Measurements from ENCODE around the gene DDX47. TPM values are rescaled to one million over a fixed set of nuclear protein-coding genes. Genes with fewer than 3 reads are reported as not detected.
"Not testable (repeated sequence)": the region's sequence is repeated elsewhere in the genome, so short reads cannot be mapped to it uniquely, and the experiment has no call there.

Gene DDX47
- total RNA-seq, 2 donors from 2014 or later, result 36.1 to 45.0 TPM

- Histone ChIP-seq H3K4me1 (peaks cover 20% of the 10 kb centered on the region), H3K4me3 (no peak overlapping the region), H3K9ac (ENCODE audit: low read depth in 2 of 2, low read length in 2 of 2) (no peak overlapping the region), H3K27ac (no peak overlapping the region), H3K9me3 (no peaks in the 10 kb centered on the region), H3K36me3 (peaks cover 10% of the 10 kb centered on the region), H3K27me3 (no peaks in the 10 kb centered on the region)
- DNase-seq, result no peak
- no peak for TF ChIP-seq CTCF (IDR thresholded peaks at IDR 0.05)
- intact Hi-C loops (cut with DNase I), result no loop called here
These were observed 5.6 kb downstream of the DDX47 start for GRCh38 chr12:12818701-12819100.

- intact Hi-C loops (cut with DNase I), result no loop called here
- H3K4me1 ChIP-seq, result peaks cover 15% of the 10 kb centered on the region
- no peak overlapping the region for H3K27ac ChIP-seq
- no peak for TF ChIP-seq CTCF (IDR thresholded peaks at IDR 0.05)
- no peaks in the 10 kb centered on the region for H3K27me3 ChIP-seq
- no peak overlapping the region for H3K4me3 ChIP-seq
- H3K9ac ChIP-seq (ENCODE audit: low read depth in 2 of 2, low read length in 2 of 2), result no peak overlapping the region
- no peaks in the 10 kb centered on the region for H3K9me3 ChIP-seq
- DNase-seq, result no peak
- peaks cover 15% of the 10 kb centered on the region for H3K36me3 ChIP-seq
These were observed 6.1 kb downstream of the DDX47 start for GRCh38 chr12:12819221-12819620.

GRCh38 chr12:12819752-12820311 is 6.7 kb downstream of the DDX47 start:
- Histone ChIP-seq H3K9ac (ENCODE audit: low read depth in 2 of 2, low read length in 2 of 2) (no peak overlapping the region), H3K27ac (no peak overlapping the region), H3K4me3 (no peak overlapping the region), H3K4me1 (peaks cover 9% of the 10 kb centered on the region), H3K9me3 (no peaks in the 10 kb centered on the region), H3K36me3 (peaks cover 21% of the 10 kb centered on the region), H3K27me3 (no peaks in the 10 kb centered on the region)
- no peak for TF ChIP-seq CTCF (IDR thresholded peaks at IDR 0.05)
- no peak for DNase-seq
- intact Hi-C loops (cut with DNase I), result no loop called here

GRCh38 chr12:12820376-12820775 is 7.2 kb downstream of the DDX47 start:
- H3K27me3 ChIP-seq; H3K4me1 ChIP-seq; H3K27ac ChIP-seq; H3K4me3 ChIP-seq; H3K9me3 ChIP-seq; intact Hi-C loops (cut with DNase I); H3K9ac ChIP-seq (ENCODE audit: low read depth in 2 of 2, low read length in 2 of 2); DNase-seq: not testable (repeated sequence)
- peaks cover 23% of the 10 kb centered on the region for H3K36me3 ChIP-seq

GRCh38 chr12:12821975-12822374 is 8.8 kb downstream of the DDX47 start:
- H3K4me3 ChIP-seq, result no peak overlapping the region
- no peak for DNase-seq
- TF ChIP-seq CTCF (IDR thresholded peaks at IDR 0.05), result no peak
- H3K4me1 ChIP-seq, result peaks cover 4% of the 10 kb centered on the region
- H3K36me3 ChIP-seq, result peaks cover 23% of the 10 kb centered on the region
- H3K27ac ChIP-seq, result no peak overlapping the region
- no peaks in the 10 kb centered on the region for H3K9me3 ChIP-seq
- intact Hi-C loops (cut with DNase I), result no loop called here
- no peak overlapping the region for H3K9ac ChIP-seq (ENCODE audit: low read depth in 2 of 2, low read length in 2 of 2)
- H3K27me3 ChIP-seq, result no peaks in the 10 kb centered on the region

DNA sequence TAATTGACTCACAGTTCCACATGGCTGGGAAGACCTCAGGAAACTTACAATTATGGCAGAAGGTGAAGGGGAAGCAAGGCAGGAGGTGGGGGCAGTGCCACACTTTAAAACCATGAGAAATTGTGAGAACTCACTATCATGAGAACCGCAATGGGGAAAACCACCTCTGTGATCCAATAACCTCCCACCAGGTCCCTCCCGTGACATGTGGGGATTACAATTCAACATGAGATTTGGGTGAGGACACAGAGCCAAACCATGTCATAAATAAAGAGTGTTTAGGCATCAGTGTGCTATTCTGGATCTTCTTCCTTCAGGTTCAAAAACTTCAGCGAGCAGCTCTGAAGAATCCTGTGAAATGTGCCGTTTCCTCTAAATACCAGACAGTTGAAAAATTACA is 9.7 kb downstream of the DDX47 start:
- Histone ChIP-seq H3K27ac (no peak overlapping the region), H3K9ac (ENCODE audit: low read depth in 2 of 2, low read length in 2 of 2) (no peak overlapping the region), H3K4me1 (peaks cover 4% of the 10 kb centered on the region), H3K9me3 (no peaks in the 10 kb centered on the region), H3K4me3 (no peak overlapping the region), H3K36me3 (peaks cover 23% of the 10 kb centered on the region), H3K27me3 (no peaks in the 10 kb centered on the region)
- no peak for DNase-seq
- intact Hi-C loops (cut with DNase I), result no loop called here
- no peak for TF ChIP-seq CTCF (IDR thresholded peaks at IDR 0.05)

Data from colonic mucosa (tissue), 4 donors.